HuH-7.5 (cell line): ENCODE data around the gene NLRP1.

Source experiments
- DNase-seq: peaks from one replicate; pipeline ENCODE4 v3.0.0; 2011; ENCODE audit warnings: low spot score

NLRP1 gene

GRCh38 chr17:5584383-5585286 is at the start of gene NLRP1:
Gene NLRP1 (minus strand): TSS chr17:5584509. CDS start chr17:5583957, 552 bp downstream.
- no peak for DNase-seq

- no peak for DNase-seq
Observed at GRCh38 chr17:5631958-5632590, 47.8 kb upstream of the NLRP1 start.

DNA sequence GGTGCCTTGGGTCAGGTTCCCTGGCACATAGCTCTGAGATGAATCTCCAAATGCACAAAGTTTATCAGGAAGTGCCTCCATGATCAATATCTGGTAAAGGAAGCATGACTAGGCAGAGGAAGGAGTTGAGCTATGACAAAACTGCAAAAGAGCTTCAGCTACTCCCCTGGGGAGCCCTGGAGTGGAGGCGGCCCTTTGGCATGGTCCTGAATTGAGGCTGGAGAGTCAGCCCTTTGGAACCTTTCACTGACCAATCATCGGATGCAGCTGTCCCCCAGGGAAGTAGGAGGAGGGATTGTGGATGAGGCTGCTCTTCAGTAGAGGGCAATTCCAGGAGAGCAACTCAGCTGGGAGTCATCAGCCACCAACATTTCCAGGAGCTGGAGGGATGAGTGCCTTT is 46.1 kb upstream of the NLRP1 start:
- no peak for DNase-seq

GRCh38 chr17:5629128-5629527 is 44.8 kb upstream of the NLRP1 start:
- DNase-seq, result no peak

GRCh38 chr17:5628262-5628661 is 44.0 kb upstream of the NLRP1 start:
- no peak for DNase-seq

DNA sequence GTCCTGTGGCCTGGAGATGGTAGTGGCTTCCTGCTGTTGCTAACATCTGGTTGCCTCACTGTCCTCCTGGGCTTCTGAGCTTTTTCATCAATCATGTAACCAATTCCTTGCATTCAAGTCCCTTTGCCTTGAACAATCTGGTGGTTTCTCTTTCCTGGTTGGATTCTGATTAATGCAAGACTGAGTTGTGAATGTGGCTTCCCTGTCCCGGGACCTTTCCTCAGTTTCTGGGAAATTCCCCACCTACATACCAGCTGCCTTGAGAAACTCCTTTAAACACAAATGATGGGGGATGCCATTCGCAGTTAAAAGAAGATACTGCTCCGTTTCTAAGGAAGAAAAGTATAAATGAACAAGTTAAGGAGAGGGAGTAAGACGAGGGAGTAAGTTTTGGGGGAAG is 39.9 kb upstream of the NLRP1 start:
- DNase-seq, result no peak

DNA sequence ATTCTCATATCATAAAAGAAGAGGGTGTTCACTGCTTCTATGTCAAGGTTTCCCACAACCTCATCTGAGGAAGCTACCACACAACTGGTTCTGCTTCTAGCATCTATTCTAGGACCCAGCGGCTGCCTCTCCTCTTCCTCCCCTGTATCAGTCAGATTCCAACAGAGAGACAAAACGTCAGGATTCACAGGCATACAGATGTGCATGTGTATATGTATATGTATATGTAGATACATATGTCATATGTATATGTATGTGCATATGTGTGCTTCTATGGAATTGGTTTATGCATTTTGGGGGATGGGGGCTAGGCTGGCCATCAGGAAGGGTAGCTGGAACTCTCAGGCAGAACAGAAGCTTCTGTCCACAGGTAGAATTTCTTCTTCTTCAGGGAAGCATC is 37.4 kb upstream of the NLRP1 start:
- no peak for DNase-seq

DNA sequence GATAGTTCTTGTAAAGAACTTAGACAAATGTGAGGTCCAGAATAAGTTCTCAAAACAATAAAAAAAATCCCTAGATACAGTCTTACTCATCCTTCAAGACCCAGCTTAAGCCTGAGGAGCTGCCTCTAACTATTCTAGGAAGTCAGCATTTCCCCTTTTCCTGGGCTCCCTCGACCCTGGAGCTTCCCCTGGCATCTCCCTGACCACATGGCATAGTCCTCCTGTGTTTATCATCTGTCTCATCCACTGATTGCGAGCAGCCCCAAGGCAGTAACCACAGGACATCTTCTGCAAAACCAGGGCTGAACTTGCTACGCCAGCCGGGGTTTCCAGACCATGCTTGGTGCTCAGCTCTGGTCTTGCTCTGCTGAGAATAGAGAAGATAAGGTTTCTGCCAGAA is 36.7 kb upstream of the NLRP1 start:
- DNase-seq, result no peak

DNA sequence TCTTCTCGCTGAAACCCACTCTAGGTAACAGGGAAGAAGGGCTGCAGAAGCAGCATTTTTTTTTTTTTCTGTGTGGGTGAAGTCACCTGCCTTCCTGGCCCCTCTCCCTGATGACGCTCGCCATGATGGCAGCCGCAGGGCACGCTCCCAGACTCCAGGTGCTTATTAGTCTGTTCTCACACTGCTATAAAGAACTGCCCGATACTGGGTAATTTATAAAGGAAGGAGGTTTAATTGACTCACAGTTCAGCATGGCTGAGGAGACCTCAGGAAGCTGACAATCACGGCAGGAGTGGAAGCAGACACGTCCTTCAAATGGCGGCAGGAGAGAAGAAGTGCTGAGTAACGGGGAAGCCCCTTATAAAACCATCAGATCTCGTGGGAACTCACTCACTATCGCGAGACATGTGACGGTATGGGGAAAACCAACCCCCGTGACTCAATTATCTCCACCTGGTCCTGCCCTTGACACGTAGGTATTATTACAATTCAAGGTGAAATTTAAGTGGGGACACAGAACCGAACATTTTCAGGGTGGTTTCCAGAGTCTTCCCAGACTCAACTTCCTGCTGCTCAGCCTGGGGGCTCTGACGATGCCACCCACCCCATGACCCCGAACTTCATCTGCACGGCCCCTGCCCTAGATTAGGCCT is 34.9 kb upstream of the NLRP1 start:
- no peak for DNase-seq

DNA sequence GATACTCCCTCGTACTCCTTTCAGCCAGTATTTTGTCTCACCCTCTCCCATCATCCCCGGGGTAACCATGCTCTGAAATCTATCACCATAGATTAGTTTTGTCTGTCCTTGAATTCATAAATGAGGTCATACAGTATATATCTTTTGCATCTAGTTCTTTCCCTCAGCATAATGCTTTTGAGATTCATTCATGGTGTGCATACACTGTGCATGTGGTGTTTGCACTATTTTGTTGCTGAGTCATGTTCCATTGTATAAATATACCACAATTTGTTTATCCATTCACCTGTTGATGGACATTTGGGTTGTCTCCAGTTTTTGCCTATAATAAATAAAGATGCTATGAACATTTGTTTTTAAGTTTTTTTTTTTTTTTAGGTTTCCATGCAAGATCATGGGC is 34.2 kb upstream of the NLRP1 start:
- no peak for DNase-seq

- DNase-seq, result no peak
Observed at GRCh38 chr17:5615476-5615875, 31.2 kb upstream of the NLRP1 start.

DNA sequence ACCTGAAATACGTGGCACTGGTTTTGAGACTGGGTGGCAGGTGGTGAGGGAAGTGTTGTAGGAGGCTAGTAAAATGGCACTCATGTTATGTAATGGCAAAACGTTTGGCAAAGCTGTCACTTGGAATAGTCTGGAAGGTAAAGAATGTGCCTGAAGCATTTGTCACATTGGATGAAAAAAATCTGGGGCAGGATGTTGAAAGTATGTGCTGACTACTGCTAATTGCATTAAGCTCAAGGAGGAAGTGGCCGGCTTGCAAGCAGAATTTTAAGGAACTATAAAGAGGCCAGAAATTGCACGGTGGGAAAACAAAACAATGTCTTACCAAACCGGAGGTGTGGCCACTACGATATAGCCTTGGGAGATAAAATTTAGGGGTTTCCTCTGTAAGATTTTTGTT is 26.6 kb upstream of the NLRP1 start:
- no peak for DNase-seq

DNA sequence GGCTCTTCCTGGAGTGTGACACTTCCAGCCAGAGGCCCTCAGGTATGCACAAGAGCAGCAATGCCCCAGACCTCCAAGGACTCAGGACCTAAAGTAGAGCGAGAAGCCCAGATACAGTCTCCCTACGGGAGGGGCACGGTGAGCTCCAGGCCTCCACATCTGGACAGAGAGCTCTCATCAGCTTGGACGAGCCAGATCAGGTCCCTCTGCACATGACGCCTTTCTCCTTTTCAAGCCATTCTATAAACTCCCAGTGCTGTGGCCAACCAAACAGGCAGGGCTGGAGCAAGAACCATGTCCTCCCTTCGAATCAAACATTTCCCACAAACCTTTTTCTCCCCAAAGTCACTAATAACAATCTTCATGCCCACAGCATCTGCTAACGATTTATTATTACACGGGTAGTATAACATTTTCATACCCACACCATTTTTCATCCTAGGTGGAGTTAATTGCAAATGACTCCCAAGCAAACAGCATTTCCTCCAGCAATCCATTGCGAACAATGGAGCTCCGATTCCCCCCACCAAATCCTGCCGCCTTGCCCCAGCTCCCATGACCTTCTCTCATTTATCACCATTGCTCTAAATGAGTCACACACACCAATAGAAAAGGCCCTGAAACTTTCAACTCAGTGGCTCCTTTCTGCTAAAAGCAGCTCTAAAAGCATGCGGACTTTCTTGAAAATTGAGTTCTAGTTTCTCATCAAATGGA is 24.2 kb upstream of the NLRP1 start:
- DNase-seq, result no peak

- DNase-seq, result no peak
Observed at GRCh38 chr17:5607946-5608345, 23.6 kb upstream of the NLRP1 start.

DNA sequence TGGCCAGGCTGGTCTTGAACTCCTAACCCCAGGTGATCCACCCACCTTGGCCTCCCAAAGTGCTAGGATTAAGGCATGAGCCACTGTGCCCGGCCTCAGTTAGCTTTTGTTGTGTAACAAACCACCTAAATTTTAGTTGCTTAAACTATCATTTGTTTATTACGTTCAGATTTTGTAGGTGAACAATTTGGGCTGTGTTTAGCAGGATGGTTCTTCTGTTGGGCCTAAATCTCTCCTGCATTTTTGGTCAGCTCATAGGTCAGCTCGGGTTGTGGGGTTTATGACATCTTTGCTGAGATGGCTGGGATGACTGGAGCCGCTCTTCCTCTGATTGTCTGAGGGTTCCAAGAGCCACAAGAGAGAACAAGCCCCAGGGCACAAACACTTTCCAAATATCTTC is 21.1 kb upstream of the NLRP1 start:
- DNase-seq, result no peak

DNA sequence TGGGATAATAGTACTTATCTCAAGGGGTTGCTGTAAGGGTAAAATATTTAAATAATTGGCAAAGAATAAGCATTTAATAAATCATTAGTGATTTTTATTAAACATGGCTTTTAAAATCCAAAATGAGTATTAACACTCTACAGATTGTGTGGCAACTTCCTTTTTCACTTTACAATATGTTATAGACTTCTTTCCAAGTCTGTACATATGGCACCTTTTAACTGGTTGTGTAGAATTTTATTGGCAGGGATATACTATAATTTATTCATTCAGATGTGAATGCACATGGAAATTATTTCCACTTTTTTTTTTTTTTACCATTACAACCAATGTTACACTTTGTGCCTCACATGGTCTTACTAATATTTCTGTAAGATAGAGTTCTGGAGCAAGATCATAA is 15.7 kb upstream of the NLRP1 start:
- no peak for DNase-seq

GRCh38 chr17:5598457-5598856 is 14.1 kb upstream of the NLRP1 start:
- DNase-seq, result no peak

GRCh38 chr17:5596421-5596820 is 12.1 kb upstream of the NLRP1 start:
- no peak for DNase-seq

- DNase-seq, result no peak
Observed at GRCh38 chr17:5595831-5596230, 11.5 kb upstream of the NLRP1 start.

GRCh38 chr17:5592382-5592781 is 8.1 kb upstream of the NLRP1 start:
- DNase-seq, result no peak

- DNase-seq, result no peak
Observed at GRCh38 chr17:5591966-5592365, 7.7 kb upstream of the NLRP1 start.

- DNase-seq, result no peak
Observed at GRCh38 chr17:5588584-5588983, 4.3 kb upstream of the NLRP1 start.
